AG08396 (cell line): ENCODE data around the gene LRRC56.
A peak's percentile ranks its signal among the peaks of the same experiment; 100 is the strongest.

Experiments used
- DNase-seq: peaks from one replicate; pipeline ENCODE4 v3.0.0; 2012; ENCODE audit warnings: low spot score, mixed read lengths

Gene LRRC56

GRCh38 chr11:540583-541432 lies 3.5 kb downstream of the LRRC56 start:
- no peak for DNase-seq

GRCh38 chr11:541433-541885 lies 4.1 kb downstream of the LRRC56 start:
- DNase-seq: no peak

DNA sequence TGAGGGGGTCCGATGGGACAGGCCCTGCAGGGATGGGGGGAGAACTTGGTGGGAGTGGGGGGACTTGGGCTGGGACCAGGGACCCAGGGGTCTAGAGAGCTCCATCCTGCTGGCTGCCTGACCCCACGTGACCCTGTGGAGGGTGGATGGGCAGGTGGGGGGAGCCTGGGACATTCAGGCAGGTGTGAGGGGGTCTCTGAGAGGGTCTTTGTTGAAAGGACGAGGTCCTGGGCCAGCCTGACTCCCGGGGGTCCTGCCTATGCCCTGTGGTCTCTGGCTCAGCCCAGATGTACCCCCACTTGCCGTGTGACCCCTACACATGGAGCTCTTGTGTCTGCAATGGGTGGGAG lies 7.5 kb downstream of the LRRC56 start:
- no peak for DNase-seq

GRCh38 chr11:545171-545570 lies 7.8 kb downstream of the LRRC56 start:
- no peak for DNase-seq

GRCh38 chr11:548700-549603 lies 11.6 kb downstream of the LRRC56 start:
- DNase-seq: no peak

DNA sequence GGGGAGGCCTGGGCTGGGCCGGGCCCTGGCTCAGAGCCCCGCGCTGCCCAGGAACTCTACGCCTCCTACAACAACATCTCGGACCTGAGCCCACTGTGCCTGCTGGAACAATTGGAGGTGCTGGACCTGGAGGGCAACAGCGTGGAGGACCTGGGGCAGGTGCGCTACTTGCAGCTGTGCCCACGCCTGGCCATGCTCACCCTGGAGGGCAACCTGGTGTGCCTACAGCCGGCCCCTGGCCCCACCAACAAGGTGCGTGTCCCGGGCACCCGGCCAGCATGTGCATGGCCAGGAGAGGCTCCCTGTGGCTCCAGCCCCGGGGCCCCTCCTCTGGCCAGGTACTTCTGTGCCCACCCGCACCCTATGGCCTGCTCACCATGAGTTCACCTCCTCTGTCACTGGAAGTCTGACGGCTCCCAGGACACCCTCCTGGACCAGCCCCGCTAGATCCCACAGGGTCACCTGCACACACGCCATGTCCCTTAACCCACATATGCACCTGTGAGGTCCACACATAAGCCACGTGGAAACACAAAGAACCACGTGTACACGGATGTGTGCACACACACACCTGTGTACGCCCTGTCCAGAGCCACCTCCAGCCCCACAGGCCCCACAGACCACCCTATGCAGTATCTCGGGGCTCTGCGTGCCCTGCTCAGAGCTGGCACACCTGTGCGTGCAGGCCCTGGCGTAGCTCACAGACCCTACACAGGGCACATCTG lies 12.9 kb downstream of the LRRC56 start:
- DNase-seq: no peak

DNA sequence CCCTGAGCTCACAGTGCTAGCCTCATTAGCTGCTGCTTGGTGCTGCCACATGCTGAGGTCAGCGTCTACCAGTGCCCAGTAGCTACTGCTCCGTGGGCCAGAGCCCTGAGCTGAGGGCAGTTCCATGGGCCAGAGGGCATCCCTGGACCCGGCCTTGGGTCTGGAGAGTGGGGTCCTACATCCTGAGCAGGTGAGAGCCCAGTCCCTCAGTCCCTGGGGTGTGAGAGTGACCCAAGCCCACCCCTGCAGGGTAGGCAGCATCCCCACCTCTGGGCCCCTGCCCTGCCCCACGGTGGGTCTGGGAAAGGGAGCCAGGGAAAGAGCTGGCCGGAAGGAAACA lies 13.4 kb downstream of the LRRC56 start:
- DNase-seq: no peak

DNA sequence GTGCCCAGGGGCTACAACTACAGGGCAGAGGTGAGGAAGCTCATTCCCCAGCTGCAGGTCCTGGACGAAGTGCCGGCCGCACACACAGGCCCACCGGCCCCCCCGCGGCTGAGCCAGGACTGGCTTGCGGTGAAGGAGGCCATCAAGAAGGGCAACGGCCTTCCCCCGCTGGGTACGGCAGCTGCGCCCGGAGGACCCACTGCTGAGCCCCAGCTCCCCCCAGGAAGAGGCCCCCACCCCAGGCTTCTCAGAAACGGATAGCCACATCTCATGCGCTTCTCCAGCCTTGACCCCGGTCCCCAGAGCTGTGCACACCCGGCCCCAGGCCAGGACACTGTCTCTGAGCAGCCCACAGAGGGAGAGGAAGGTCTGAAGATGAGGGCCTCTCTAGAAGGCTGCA lies 13.8 kb downstream of the LRRC56 start:
- no peak for DNase-seq

GRCh38 chr11:551596-551995 lies 14.3 kb downstream of the LRRC56 start:
- no peak for DNase-seq

DNA sequence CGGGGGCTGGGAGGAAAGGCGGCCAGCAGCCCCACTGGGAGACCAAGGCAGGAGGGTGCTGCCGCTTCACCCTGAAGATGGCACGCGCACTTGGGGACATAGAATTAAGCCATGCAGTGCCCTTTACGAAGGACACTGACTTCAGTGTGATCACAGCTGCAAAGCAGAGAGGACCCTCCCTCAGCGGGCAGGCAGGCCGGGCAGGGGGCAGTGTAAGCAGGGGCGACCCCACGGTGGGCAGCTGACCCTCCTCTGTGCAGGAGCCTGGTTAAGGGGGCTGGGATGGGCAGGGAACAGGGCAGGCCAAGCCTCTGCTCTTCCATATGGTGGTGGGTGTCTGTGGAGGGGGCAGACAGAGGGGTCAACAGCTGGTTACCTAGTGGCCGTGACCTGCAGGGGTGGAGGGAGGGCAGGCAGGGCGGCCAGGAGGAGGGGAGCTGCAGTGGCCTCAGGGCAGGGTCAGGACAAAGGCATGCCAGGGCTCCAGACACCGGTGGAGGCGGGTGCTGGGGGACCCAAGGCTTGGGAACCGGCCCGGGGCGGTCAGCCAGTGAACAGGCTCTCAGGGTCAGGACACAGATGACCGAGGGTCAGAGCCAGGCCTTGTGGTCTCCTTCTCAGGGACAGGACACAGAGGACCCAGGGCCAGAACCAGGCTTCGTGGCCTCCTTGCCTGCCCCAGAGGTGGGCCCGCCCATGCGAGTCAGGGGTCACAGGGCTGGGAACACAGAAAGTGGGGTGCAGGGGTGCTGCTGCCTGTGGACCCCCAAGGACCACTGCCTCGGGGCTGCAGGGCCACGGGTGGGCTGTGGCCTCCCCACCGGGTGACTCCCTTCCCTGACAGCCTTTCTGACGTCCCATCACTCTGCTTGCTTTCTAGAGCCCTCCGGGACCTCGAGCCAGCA lies 16.0 kb downstream of the LRRC56 start:
- no peak for DNase-seq

GRCh38 chr11:553988-554340 lies 16.6 kb downstream of the LRRC56 start:
- no peak for DNase-seq

DNA sequence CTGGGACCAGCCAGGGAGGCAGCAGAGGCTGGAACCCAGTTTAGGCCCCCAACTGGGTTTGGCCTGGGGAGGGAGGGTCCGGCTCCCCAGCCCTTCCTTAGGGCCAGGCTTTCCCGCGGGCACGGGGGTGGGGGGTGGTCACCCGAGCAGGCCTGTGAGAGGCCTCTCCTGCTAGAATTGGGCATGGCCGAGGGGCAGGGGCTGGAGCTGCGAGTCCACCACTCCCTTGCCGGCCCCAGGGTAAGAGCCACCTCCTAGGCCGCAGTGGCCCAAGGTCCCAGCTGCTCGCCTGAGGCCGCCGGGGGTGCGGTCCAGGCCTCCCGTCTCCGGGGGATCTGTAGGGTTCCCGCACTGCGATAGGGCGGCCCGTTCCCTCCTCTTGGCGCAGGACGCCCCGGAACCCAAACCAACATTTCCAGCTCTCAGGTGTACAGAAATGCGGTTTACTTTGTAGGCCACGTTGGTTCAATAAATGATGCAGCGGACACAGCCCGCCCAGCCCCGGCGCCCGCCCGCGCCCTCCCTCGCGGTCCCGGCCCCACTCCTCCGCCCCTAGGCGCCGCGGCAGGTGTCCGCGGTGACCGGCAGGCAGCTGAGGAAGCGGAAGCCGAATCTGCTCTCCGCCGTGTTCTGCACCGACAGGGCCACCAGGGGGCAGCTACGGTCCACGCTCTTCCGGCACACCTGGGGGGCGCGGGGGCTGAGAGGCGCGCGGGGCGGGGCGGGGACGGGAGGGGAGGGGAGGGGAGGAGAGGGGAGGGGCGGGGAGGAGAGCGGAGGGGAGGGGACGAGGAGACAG lies 17.3 kb downstream of the LRRC56 start:
- DNase-seq: peak; percentile 74

- no peak for DNase-seq
These were observed 18.0 kb downstream of the LRRC56 start for GRCh38 chr11:555227-555779.

- DNase-seq: no peak
These were observed 18.7 kb downstream of the LRRC56 start for GRCh38 chr11:555780-556661.

DNA sequence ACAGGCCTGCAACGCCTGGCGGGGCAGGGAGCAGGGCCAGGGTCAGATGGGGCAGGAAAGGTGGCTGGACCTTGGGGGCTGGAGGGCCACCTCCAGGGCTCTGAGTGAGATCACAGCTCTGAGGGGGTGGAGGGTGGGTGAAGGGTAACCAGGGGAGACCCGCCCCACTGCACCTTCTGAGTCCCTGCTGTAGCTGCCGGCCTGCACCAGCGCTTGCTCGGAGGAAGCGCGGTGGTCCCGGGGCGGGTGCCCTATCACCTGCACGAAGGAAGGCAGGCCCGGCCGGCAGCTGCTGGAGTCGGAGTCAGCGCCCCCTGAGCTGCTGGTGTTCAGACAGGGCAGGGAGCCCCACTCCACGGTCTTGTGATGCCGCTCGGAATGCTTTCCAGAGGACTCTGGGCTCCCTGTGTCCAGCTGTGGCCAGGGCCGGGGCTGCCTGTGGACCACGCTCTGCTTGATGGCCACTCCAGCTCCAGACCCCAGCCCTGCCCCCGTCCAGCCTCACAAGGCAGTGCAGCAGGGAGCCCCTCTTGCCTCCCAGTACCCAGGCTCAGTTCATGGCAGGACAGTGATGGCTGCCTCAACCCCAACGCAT lies 19.4 kb downstream of the LRRC56 start:
- DNase-seq: no peak

DNA sequence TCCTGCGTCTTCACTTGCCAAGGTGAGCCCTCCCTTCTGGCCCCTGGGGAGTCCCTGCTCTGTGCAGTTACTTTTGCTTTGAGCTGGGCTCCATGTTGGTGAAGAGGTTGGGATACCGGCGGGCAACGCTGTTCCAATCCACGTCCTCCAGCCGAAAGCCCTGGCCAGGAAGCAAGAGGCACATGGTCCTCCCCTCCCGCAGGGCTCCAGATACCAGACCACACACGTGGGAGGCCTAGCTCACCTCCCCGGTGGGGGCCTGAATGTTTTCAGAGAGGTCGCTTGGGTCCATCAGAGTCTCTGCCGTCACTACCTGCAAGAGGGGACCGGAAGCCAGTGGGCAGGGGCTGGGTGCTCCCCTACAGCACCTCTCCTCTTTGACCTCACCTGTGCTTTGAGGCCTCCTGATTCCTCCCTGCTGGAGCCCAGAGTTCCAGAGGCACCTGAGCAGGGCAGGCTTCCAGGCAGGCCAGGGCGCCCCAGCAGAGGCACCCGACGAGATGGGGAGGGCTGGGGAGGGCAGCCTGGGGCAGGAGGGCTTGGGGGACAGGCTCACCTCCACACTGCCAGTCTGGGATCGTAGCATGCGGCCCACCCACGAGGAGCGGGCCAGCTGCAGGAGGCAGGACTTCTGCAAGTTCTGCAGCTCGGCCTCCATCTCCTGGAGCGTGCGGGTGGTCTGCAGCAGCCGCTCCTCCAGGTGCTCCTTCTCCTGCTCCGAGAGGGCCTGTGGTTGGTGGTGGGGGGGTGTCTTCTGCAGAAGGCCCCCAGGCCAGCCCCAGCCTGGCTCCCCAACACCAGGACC lies 20.2 kb downstream of the LRRC56 start:
- DNase-seq: no peak

DNA sequence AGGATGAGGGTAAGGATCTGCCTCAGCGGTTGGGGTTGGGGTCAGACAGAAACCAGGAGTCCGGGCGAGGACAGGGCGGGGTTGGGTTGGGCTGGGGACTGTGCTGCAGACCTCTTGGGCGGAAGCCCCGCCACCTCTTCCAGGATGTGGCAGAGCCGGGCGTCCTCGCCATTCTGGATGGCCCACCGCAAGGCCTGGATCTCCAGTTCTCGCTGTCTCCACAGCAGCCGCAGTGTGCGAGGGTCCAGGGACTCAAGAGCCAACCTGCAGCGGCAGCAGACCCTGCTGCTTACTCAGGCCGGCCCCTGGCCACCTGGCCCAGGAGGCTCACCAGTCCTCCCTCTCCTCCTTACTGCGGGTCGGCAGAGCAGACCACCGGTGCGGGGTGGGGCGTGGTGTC lies 21.2 kb downstream of the LRRC56 start:
- no peak for DNase-seq

DNA sequence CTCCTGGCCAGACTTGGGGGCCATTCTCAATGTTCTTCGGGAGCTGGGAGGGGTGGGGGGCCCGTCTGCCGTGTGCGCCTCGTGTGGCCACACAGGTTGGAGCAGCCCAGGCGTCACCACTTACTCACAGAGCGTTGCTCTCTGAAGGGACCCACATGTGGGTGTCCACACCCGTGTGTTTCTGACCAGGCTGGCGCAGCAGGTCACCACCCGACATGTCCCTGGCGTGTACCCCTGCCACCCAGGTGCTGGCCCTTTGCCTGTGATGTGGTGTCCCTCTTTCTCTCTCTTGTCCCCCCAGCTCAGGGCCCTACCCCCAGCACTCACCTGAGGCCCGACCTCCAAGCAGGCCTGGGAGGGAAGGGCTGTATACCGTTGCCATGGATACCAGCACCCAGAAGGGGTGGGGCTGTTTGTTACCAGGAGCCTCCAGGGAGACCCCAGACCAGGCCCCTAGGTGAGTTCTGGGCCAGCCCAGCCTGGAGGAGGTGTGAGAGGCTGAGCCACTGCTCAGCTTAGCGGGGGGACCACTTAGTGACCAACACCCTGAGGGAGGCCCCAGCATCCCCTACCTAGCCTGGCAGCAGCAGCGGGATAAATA lies 21.8 kb downstream of the LRRC56 start:
- DNase-seq: no peak
